ENCODE data around the gene SLC6A6.

DNA sequence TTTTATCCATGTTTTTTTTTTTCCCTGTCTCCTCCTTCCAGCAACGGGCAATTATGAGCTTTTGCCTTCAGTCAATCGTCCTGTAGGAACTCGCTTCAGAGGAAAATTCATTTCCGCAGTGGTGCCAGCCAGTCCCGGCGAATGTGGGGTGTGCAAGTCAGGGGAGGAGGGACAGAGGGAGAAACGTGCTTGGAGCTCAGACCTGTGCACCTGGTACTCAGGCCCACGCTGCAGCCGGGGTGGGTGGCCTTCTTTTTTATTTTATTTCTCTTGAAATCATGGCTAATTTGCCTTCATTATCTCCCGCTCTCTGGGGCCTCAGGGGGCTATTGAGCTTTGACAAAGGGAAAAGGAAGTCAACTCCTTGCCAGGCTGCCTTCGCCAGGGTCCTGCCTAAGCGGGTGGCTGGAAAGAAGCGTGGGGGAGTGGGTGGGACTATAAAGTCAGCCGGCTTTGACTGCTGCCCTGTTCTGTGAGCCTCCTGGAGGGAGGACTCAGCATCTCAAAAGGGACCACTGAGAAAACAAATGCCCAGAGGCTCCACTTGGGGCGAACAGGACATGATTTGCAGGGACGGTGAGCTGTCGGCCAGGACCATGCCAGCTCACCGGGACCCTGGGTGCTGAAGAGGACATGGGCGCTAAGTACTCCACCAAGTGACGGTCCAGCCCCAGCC is 132.2 kb downstream of the SLC6A6 start:
- no peak for TF ChIP-seq NFE2L1 (CRISPR knock-in tag; IDR thresholded peaks at IDR 0.05)
- TF ChIP-seq GABPB1 (CRISPR knock-in tag; IDR thresholded peaks at IDR 0.05): no peak
- TF ChIP-seq, protein P1, sequence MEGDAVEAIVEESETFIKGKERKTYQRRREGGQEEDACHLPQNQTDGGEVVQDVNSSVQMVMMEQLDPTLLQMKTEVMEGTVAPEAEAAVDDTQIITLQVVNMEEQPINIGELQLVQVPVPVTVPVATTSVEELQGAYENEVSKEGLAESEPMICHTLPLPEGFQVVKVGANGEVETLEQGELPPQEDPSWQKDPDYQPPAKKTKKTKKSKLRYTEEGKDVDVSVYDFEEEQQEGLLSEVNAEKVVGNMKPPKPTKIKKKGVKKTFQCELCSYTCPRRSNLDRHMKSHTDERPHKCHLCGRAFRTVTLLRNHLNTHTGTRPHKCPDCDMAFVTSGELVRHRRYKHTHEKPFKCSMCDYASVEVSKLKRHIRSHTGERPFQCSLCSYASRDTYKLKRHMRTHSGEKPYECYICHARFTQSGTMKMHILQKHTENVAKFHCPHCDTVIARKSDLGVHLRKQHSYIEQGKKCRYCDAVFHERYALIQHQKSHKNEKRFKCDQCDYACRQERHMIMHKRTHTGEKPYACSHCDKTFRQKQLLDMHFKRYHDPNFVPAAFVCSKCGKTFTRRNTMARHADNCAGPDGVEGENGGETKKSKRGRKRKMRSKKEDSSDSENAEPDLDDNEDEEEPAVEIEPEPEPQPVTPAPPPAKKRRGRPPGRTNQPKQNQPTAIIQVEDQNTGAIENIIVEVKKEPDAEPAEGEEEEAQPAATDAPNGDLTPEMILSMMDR (IDR thresholded peaks at IDR 0.05): no peak
- TF ChIP-seq, protein P2, sequence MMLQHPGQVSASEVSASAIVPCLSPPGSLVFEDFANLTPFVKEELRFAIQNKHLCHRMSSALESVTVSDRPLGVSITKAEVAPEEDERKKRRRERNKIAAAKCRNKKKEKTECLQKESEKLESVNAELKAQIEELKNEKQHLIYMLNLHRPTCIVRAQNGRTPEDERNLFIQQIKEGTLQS (CRISPR knock-in tag; conservative IDR thresholded peaks at IDR 0.05): no peak
- TF ChIP-seq TCF7 (CRISPR knock-in tag; IDR thresholded peaks at IDR 0.05; ENCODE audit: low read depth): no peak
- no peak for TF ChIP-seq CBFB (CRISPR knock-in tag; IDR thresholded peaks at IDR 0.05; ENCODE audit: low read depth)
- no peak for TF ChIP-seq ESRRA (CRISPR knock-in tag; IDR thresholded peaks at IDR 0.05; ENCODE audit: borderline replicate concordance)
- TF ChIP-seq GTF2I (CRISPR knock-in tag; conservative IDR thresholded peaks at IDR 0.05): no peak
